Bronchial epithelial cell (primary cell): Measurements from ENCODE around the gene SZT2. TPM values are rescaled to one million over a fixed set of nuclear protein-coding genes. Genes with fewer than 3 reads are reported as not detected.
A peak's percentile ranks its signal among the peaks of the same experiment; 100 is the strongest.
"Not testable (repeated sequence)": the region's sequence is repeated elsewhere in the genome, so short reads cannot be mapped to it uniquely, and the experiment has no call there.

ENCODE experiments used
- DNase-seq: peaks from one replicate; pipeline ENCODE4 v3.0.0-alpha.2; 2010; ENCODE audit warnings: low read depth
- FAIRE-seq: peaks from 2 replicates; lab custom pipeline; 2011; peaks lifted over from hg19 to GRCh38; lab: Jason Lieb, UNC
- H3K27me3 ChIP-seq: 2 replicates; pipeline ENCODE4 v1.5.1; 2011; ENCODE audit warnings: low read length; ENCODE audit not compliant: control insufficient read depth, insufficient read depth
- H3K36me3 ChIP-seq: 2 replicates; pipeline ENCODE4 v1.5.1; 2011; ENCODE audit warnings: low read length; ENCODE audit not compliant: control insufficient read depth, insufficient read depth
- H3K4me3 ChIP-seq: 2 replicates; pipeline ENCODE4 v1.5.1; 2011; ENCODE audit warnings: mild to moderate bottlenecking, low read depth, low read length, control low read depth
- total RNA-seq: library from RNA; depleted of rRNA; stranded (reverse); fragments of >200 nt; gene quantifications from 2 replicates; pipeline ENCODE4 v1.2.1, GENCODE V29; 2014
- TF ChIP-seq, protein P1 (sequence below): IDR thresholded peaks from 2 replicates; pipeline ENCODE4 v1.5.1; 2011; ENCODE audit warnings: mild to moderate bottlenecking, moderate library complexity, low read length, control low read depth, inconsistent platforms; ENCODE audit not compliant: insufficient read depth, severe bottlenecking

SZT2 gene
- total RNA-seq, 1 donor from 2014 or later, result 12.6 TPM

DNA sequence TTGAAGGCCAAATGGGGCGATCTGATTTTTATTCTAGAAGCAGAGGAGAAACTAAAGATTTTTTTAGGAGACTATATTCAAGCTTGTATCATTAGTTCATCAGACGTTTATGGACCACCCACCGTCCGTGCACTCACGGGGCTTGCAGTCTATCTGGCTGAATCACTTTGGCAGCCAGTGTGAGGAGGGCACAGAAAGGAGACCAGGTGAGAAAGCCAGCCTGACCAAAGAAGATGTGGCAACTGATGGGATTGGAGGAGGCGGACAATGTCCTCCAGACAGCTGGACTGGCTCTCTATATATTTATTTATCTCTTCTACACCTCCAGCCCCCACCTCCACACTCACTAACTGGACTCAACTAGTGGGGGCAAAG lies 21.1 kb upstream of the SZT2 start:
- TF ChIP-seq, protein P1, sequence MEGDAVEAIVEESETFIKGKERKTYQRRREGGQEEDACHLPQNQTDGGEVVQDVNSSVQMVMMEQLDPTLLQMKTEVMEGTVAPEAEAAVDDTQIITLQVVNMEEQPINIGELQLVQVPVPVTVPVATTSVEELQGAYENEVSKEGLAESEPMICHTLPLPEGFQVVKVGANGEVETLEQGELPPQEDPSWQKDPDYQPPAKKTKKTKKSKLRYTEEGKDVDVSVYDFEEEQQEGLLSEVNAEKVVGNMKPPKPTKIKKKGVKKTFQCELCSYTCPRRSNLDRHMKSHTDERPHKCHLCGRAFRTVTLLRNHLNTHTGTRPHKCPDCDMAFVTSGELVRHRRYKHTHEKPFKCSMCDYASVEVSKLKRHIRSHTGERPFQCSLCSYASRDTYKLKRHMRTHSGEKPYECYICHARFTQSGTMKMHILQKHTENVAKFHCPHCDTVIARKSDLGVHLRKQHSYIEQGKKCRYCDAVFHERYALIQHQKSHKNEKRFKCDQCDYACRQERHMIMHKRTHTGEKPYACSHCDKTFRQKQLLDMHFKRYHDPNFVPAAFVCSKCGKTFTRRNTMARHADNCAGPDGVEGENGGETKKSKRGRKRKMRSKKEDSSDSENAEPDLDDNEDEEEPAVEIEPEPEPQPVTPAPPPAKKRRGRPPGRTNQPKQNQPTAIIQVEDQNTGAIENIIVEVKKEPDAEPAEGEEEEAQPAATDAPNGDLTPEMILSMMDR, result no peak
- FAIRE-seq, result no peak
- H3K36me3 ChIP-seq, result peaks cover 21% of the 10 kb centered on the region
- peak overlapping the region; percentile 74 for H3K4me3 ChIP-seq
- DNase-seq, result no peak
- no peaks in the 10 kb centered on the region for H3K27me3 ChIP-seq

- H3K27me3 ChIP-seq, H3K4me3 ChIP-seq, DNase-seq, H3K36me3 ChIP-seq, FAIRE-seq: not testable (repeated sequence)
These were observed 19.9 kb upstream of the SZT2 start for GRCh38 chr1:43369779-43370178.

- no peak overlapping the region for H3K4me3 ChIP-seq
- FAIRE-seq (no peak), DNase-seq (no peak)
- H3K36me3 ChIP-seq, result peaks cover 1% of the 10 kb centered on the region
- H3K27me3 ChIP-seq, result no peaks in the 10 kb centered on the region
- TF ChIP-seq, protein P1, result no peak
These were observed 19.1 kb upstream of the SZT2 start for GRCh38 chr1:43370564-43370963.

GRCh38 chr1:43372172-43372571 lies 17.5 kb upstream of the SZT2 start:
- TF ChIP-seq, protein P1, result no peak
- DNase-seq, result peak; percentile 63
- FAIRE-seq, result no peak

DNA sequence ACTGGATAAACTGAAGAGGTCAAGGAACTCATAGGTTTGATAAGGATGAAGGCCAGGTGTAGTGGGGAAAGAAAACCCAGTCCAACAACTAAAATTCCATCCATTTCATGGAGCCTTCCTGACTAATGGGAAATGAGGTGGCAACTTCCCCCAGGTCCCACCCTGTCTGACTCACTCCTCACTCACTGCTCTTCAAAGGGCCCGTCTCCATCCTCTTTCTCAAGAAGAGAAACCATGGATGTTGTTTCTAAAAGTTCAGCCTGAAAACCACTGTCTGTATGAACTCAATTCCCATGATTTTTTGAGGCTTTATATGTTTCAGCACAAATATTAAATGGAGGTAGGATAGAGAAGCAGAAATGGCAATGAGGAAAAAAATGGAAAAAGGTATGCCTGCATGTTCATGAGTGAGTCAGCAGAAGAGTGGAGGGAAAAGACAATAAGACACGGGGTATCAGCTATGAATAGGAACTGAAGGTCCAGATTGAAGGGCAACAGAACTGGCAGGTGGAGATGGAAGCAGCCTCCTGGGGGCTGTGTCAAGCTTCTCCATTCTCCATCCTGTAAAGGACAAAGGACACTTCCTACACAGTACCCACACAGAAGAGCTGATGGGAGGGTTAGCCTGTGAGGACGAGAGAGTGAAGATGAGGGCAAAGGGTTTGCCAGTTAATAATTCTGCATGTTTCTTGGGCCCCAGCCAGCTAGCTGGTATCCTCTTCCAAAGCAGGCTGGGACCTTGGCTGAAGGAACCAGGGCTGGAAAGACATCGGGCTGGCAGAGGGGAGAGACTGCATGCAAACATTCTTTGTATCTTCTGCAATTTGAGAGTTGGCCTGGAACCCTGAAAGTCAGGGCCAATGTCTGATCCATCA lies 16.4 kb upstream of the SZT2 start:
- TF ChIP-seq, protein P1, result no peak
- no peaks in the 10 kb centered on the region for H3K36me3 ChIP-seq
- FAIRE-seq (peak; percentile 75), DNase-seq (peak; percentile 96)
- H3K27me3 ChIP-seq, result no peaks in the 10 kb centered on the region
- H3K4me3 ChIP-seq, result no peak overlapping the region

More at GRCh38 chr1:43372172-43372571, 17.5 kb upstream of the SZT2 start:
- Histone ChIP-seq H3K27me3 (no peaks in the 10 kb centered on the region), H3K4me3 (no peak overlapping the region), H3K36me3 (no peaks in the 10 kb centered on the region)

DNA sequence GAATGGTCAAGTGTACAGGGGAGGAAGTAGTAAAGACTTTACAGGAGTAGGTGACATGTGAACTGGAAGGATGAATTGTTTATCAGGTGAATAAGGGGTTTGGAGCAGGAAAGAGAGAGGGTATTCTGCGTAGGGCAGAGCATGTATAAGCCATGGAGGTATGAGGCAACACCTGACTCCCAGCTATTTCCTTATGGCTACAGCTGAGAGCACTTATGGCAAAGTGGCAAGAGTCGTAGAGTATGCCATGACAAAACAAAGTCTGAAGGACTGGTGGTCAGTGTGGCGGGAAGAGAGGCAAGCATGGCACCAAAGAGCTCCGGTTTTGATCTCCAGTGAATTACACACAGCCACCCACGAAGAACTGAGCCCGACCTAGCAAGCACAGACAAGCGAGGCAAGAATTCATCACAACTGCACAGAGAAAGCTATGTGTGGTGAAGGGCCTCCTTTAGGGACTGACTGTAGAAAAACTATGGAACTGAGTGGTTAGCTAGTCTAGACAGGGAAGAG lies 12.9 kb upstream of the SZT2 start:
- no peak for DNase-seq
- peak; percentile 50 for FAIRE-seq
- H3K4me3 ChIP-seq, result no peak overlapping the region
- H3K36me3 ChIP-seq, result peaks cover 3% of the 10 kb centered on the region
- TF ChIP-seq, protein P1, result no peak
- no peaks in the 10 kb centered on the region for H3K27me3 ChIP-seq
